Hippocampal formation (tissue), 2 donors: ENCODE results near the gene RPL13A.
A peak's percentile ranks its signal among the peaks of the same experiment; 100 is the strongest.
"Not testable (repeated sequence)": the region's sequence is repeated elsewhere in the genome, so short reads cannot be mapped to it uniquely, and the experiment has no call there.

Experiments
- DNase-seq, 2 donors: peaks; one replicate each; lab custom pipeline; 2025; lab: John Stamatoyannopoulos, UW

Gene RPL13A

DNA sequence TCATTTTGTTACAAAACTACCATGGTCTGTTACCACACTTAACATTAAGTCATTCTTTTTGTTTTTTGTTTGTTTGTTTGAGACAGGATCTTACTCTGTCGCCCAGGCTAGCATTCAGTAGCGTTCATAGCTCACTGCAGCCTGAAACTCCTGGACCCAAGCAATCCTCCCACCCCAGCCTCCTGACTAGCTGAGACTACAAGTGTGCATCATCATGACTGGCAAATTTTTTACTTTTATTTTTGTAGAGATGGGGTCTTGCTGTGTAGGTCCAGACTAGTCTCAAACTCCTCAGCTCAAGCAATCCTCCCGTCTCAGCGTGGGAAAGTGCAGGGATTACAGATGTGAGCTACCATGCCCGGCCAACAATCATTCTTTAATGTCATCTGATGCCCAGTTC, 31.1 kb upstream of the RPL13A start:
- DNase-seq: no peak

GRCh38 chr19:49458567-49458903, 28.9 kb upstream of the RPL13A start:
- no peak for DNase-seq

- no peak for DNase-seq
These were observed 28.0 kb upstream of the RPL13A start for GRCh38 chr19:49459388-49459787.

- not testable (repeated sequence) for DNase-seq
These were observed 26.3 kb upstream of the RPL13A start for GRCh38 chr19:49461130-49461529.

DNA sequence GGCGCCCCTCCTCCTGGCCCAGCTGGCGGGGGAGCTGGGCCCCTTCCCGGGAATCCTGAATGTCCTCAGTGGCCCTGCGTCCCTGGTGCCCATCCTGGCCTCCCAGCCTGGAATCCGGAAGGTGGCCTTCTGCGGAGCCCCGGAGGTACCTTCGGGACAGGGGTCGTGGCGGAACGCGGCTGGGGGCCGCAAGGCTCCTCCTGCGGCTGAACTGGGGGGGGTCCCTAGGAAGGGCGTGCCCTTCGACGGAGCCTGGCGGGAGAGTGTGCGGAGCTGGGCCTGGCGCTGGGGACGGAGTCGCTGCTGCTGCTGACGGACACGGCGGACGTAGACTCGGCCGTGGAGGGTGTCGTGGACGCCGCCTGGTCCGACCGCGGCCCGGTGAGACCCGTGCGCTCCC, 25.8 kb upstream of the RPL13A start:
- no peak for DNase-seq

DNA sequence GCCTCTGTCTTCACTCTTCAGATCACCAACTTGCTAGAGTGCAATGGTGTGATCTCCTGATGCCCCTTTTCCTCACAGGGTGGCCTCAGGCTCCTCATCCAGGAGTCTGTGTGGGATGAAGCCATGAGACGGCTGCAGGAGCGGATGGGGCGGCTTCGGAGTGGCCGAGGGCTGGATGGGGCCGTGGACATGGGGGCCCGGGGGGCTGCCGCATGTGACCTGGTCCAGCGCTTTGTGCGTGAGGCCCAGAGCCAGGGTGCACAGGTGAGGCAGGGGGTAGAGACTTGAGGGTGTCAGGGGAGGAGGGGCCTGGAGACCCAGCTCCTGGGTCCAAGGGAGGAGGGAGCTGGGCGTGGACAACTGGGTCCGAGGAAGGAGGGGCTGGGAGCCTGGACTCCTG, 24.9 kb upstream of the RPL13A start:
- DNase-seq: no peak

DNA sequence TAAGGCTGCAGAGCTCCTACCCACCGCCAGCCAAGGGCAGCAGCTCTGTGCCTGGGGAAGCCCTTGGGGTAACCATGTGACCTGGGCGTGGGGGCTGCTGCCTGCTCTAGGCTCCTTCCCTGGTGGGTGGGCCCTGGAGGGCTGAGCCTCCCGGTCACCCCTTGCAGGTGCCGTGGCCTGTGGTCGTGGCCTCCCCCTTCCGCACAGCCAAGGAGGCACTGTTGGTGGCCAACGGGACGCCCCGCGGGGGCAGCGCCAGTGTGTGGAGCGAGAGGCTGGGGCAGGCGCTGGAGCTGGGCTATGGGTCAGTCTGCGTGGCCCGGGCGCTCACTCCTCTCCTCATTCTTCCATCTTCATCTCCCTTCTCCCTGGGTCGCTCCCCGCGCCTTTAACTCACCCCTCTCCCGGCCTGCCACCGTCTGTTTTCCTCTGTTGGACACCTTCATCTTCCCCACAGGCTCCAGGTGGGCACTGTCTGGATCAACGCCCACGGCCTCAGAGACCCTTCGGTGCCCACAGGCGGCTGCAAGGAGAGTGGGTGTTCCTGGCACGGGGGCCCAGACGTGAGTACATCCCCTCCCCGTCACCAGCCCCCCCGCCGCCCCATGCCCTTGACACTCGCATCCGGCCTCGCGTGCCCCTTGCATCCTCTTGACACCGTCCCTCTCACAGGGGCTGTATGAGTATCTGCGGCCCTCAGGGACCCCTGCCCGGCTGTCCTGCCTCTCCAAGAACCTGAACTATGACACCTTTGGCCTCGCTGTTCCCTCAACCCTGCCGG, 23.3 kb upstream of the RPL13A start:
- DNase-seq: no peak

DNA sequence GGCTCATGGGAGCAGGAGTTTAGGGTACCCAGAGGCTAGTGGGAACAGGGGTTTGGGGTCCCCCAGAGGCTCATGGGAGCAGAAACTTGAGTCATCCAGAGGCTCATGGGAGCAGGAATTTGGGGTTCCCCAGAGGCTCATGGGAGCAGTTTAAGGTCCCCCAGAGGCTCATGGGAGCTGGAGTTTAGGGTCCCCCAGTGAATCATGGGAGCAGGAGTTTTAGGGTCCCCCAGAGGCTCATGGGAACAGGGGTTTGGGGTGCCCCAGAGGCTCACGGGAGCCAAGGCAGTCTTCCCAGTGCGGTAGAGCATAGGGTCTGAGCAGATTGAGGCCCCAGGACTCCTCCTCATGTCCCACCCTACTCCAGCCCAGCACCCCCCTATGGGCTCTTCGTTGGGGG, 22.0 kb upstream of the RPL13A start:
- DNase-seq: no peak

DNA sequence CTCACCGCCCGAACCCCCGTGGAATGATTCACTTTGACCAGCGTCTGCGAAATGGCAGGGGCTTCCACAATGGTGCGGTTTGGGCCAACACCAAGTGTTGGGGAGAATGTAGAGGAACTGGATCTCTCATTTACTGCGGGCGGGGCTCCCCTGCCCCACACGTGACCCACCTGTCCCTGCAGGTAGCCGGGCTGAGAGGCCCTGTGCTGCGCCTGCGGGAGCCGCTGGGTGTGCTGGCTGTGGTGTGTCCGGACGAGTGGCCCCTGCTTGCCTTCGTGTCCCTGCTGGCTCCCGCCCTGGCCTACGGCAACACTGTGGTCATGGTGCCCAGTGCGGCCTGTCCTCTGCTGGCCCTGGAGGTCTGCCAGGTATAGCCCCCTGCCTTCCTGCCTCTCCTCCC, 19.2 kb upstream of the RPL13A start:
- no peak for DNase-seq

- DNase-seq: no peak
These were observed 18.5 kb upstream of the RPL13A start for GRCh38 chr19:49468746-49469447.

GRCh38 chr19:49469828-49470614, 17.4 kb upstream of the RPL13A start:
- no peak for DNase-seq

DNA sequence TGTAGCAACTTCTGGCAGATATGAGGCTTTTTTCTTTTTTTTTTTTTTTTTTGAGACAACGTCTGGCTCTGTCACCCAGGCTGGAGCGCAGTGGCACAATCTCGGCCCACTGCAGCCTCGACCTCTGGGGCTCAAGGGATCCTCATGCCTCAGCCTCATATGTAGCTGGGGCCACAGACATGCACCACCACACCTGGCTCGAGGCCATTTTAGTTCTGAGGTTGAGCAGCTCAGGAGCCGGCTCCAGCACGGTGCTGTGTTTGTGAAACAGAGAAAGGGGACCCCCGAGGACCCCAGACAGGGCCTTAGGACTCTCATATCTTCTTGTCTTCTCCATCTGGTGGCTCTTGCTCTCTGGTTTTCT, 16.8 kb upstream of the RPL13A start:
- no peak for DNase-seq

DNA sequence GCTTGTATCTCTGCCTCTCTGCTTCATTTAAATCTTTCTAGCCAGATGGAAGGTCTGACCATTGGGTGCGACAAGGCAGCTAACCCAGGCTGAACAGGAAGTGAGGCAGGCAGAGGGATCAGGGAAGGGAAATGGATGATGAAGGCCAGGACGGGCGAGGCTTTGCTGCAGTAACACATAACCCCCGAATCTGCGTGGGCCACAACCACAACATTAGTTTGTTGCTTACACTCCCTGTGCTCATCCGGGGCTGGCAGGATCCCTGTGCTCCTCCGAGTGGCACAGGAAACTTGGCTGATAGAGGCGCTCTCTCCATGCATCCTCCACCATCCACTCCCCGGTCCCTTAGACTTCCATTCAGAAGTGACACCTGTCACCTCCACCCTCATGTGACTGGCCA, 14.5 kb upstream of the RPL13A start:
- no peak for DNase-seq

- DNase-seq: not testable (repeated sequence)
These were observed 13.9 kb upstream of the RPL13A start for GRCh38 chr19:49473501-49473867.

DNA sequence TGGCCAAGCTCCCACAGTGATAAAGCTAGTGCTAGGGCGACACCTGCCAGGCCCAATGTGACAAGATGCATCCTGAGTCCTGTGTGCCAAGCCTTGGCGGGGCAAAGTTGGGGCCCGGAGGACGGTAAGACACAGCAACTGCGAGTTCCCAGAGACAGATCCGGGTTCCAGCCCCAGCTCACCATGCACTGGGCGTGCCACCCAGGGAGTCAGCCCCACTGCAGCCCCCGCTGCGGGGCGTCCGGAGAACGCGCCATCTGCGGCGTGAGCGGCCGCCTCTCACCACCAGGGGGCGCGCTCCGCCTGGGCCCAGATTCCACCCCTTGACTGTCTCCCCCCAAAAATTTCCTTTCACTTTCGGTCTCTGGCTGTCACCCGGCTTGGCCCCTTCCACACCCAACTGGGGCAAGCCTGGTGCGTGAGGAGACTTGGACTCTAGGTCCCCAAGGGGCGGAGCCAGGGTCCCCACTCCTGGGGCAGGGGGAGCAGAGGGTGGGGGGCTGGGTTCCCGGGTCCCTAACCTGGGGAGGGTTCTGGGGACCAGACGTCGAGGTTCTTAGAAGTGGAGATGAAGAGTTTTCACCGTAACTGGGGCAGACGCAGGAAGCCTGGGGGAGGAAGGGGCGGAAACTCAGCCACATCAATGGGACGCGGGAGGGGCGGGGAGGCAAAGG, 13.4 kb upstream of the RPL13A start, which contains the start of gene FLT3LG:
TSS of gene FLT3LG (plus strand) at position 348 of the 674 bp plus-strand sequence. CDS start 425 bp downstream, outside the sequence.
- DNase-seq: peak; percentile 25 to 47

GRCh38 chr19:49474542-49474924, 12.9 kb upstream of the RPL13A start:
- DNase-seq: no peak

- no peak for DNase-seq
These were observed 12.1 kb upstream of the RPL13A start for GRCh38 chr19:49475191-49475917.

- DNase-seq: no peak
These were observed 11.2 kb upstream of the RPL13A start for GRCh38 chr19:49475995-49476880.

- no peak for DNase-seq
These were observed 7.3 kb upstream of the RPL13A start for GRCh38 chr19:49479975-49480628.
